Measurements from ENCODE around the gene ADAMTS14.

ADAMTS14 gene

GRCh38 chr10:70785190-70785589 lies 112.9 kb downstream of the ADAMTS14 start, which contains the start of gene TBATA:
Gene TBATA, minus strand, starts transcription at chr10:70785377. Its CDS starts 1,998 bp downstream, at chr10:70783379.
- no peak for DNase-seq (ENCODE audit: low spot score)

GRCh38 chr10:70786799-70787415 lies 114.6 kb downstream of the ADAMTS14 start:
- DNase-seq (ENCODE audit: low spot score), result no peak

GRCh38 chr10:70791386-70792039 lies 119.2 kb downstream of the ADAMTS14 start:
- DNase-seq (ENCODE audit: low spot score), result no peak

GRCh38 chr10:70795613-70796012 lies 123.3 kb downstream of the ADAMTS14 start:
- DNase-seq (ENCODE audit: low spot score), result no peak

- no peak for DNase-seq (ENCODE audit: low spot score)
These were observed 125.5 kb downstream of the ADAMTS14 start for GRCh38 chr10:70797840-70798239.

- no peak for DNase-seq (ENCODE audit: low spot score)
These were observed 126.8 kb downstream of the ADAMTS14 start for GRCh38 chr10:70799124-70799523.

- DNase-seq (ENCODE audit: low spot score), result no peak
These were observed 129.5 kb downstream of the ADAMTS14 start for GRCh38 chr10:70801854-70802253.

GRCh38 chr10:70803775-70804420 lies 131.6 kb downstream of the ADAMTS14 start:
- no peak for DNase-seq (ENCODE audit: low spot score)

GRCh38 chr10:70804421-70804808 lies 132.1 kb downstream of the ADAMTS14 start:
- DNase-seq (ENCODE audit: low spot score), result no peak

GRCh38 chr10:70805619-70806215 lies 133.4 kb downstream of the ADAMTS14 start:
- DNase-seq (ENCODE audit: low spot score), result no peak

GRCh38 chr10:70806841-70807240 lies 134.5 kb downstream of the ADAMTS14 start:
- no peak for DNase-seq (ENCODE audit: low spot score)

GRCh38 chr10:70807556-70807955 lies 135.2 kb downstream of the ADAMTS14 start:
- no peak for DNase-seq (ENCODE audit: low spot score)

GRCh38 chr10:70809011-70809611 lies 136.8 kb downstream of the ADAMTS14 start:
- no peak for DNase-seq (ENCODE audit: low spot score)

GRCh38 chr10:70809726-70810125 lies 137.4 kb downstream of the ADAMTS14 start:
- no peak for DNase-seq (ENCODE audit: low spot score)

GRCh38 chr10:70810967-70811366 lies 138.7 kb downstream of the ADAMTS14 start:
- no peak for DNase-seq (ENCODE audit: low spot score)

GRCh38 chr10:70811881-70812280 lies 139.6 kb downstream of the ADAMTS14 start:
- DNase-seq (ENCODE audit: low spot score), result no peak
